ENCODE results near the gene NEBL. TPM values are rescaled to one million over a fixed set of nuclear protein-coding genes. Genes with fewer than 3 reads are reported as not detected.

The NEBL gene
- total and polyA plus RNA-seq, 2 of the 4 experiments (the other 2 are of a cell fraction), result under 0.01 TPM

DNA sequence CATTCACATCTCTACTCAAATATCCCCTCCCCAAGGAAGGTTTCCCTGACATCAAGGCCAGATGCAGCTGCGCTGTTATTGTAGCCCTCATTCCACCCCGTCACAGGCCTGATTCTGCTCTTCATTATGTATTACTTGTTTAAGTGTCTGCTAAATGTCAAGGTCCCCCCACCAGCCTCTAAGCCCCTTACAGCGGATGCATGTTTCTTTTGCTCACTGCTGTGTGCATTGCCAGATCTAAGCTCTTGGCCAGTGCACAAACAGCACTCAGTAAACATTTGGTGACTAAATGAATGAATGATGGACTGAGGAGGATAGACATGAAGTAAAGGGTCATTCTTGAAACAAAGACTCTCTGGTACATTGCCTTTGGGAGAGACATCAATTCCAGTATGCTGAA is 90.6 kb downstream of the NEBL start:
- Histone ChIP-seq H3K4me2 (ENCODE audit: low read depth, low read length) (no peak overlapping the region), H3K18ac (ENCODE audit: low read depth, low read length) (no peak overlapping the region), H3K4ac (ENCODE audit: low read depth, low read length) (no peak overlapping the region), H3K9ac (ENCODE audit: low read depth, low read length) (no peak overlapping the region), H2AK9ac (replicated peaks; ENCODE audit: low read depth, low read length, poor library complexity) (no peak overlapping the region), H3K23ac (ENCODE audit: low read depth, low read length) (no peak overlapping the region), H3K4me3 (ENCODE audit: insufficient read depth, low read depth, low read length) (no peak overlapping the region), H3K56ac (ENCODE audit: extremely low read depth, insufficient read depth, low read length) (no peak overlapping the region), H3K27ac (ENCODE audit: insufficient read depth, low read length) (no peak overlapping the region), H2AK5ac (ENCODE audit: low read depth, low read length) (no peak overlapping the region), H3K36me3 (ENCODE audit: control insufficient read depth, insufficient read depth, low read length) (no peaks in the 10 kb centered on the region), H3K79me1 (ENCODE audit: low read depth in 1 of 2, low read length in 2 of 2) (no peaks in the 10 kb centered on the region), H2BK20ac (ENCODE audit: low read depth, low read length) (no peak overlapping the region), H4K5ac (ENCODE audit: low read depth, low read length) (no peak overlapping the region), H2BK120ac (ENCODE audit: low read depth, low read length) (no peak overlapping the region), H3K14ac (replicated peaks; ENCODE audit: low read depth, low read length) (no peak overlapping the region), H2AFZ (replicated peaks; ENCODE audit: low read length, poor library complexity) (no peak overlapping the region), H2BK5ac (ENCODE audit: low read depth, low read length, poor library complexity, severe bottlenecking) (no peak overlapping the region), H2BK15ac (ENCODE audit: low read depth, low read length) (no peak overlapping the region), H3K4me1 (ENCODE audit: control insufficient read depth, insufficient read depth, low read length) (no peaks in the 10 kb centered on the region), H4K20me1 (ENCODE audit: insufficient read depth, low read length) (no peaks in the 10 kb centered on the region), H3K9me1 (ENCODE audit: insufficient read depth, low read length) (no peaks in the 10 kb centered on the region), H3K27me3 (ENCODE audit: control insufficient read depth, insufficient read depth, low read length) (no peaks in the 10 kb centered on the region), H3K9me3 (ENCODE audit: control insufficient read depth, insufficient read depth, low read length) (peaks cover 2% of the 10 kb centered on the region; the same call in 1 of the 2 replicates), H4K8ac (ENCODE audit: low read depth in 2 of 2, low read length in 2 of 2) (no peak overlapping the region), H4K91ac (ENCODE audit: insufficient read depth, low read depth, low read length) (no peak overlapping the region)
- intact Hi-C loops (cut with micrococcal nuclease) (no loop called here), in situ Hi-C loops (cut with MboI; ENCODE audit: low sequenced_read_pairs) (no loop called here), dilution Hi-C loops (cut with HindIII; ENCODE audit: low sequenced_read_pairs, unreplicated experiment) (no loop called here)
- TF ChIP-seq MAFK (IDR thresholded peaks at IDR 0.05; ENCODE audit: low read depth, low read length), result no peak
- TF ChIP-seq, protein P1, sequence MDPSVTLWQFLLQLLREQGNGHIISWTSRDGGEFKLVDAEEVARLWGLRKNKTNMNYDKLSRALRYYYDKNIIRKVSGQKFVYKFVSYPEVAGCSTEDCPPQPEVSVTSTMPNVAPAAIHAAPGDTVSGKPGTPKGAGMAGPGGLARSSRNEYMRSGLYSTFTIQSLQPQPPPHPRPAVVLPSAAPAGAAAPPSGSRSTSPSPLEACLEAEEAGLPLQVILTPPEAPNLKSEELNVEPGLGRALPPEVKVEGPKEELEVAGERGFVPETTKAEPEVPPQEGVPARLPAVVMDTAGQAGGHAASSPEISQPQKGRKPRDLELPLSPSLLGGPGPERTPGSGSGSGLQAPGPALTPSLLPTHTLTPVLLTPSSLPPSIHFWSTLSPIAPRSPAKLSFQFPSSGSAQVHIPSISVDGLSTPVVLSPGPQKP (IDR thresholded peaks at IDR 0.05; ENCODE audit: borderline replicate concordance, low read depth, low read length), result no peak
- TF ChIP-seq POLR2A (IDR thresholded peaks at IDR 0.05; ENCODE audit: low read depth, low read length), result no peak
- no peak for TF ChIP-seq RCOR1 (IDR thresholded peaks at IDR 0.05; ENCODE audit: insufficient replicate concordance, low read length)
- no peak for TF ChIP-seq BHLHE40 (IDR thresholded peaks at IDR 0.05; ENCODE audit: low read depth, low read length)
- TF ChIP-seq RAD21 (IDR thresholded peaks at IDR 0.05; ENCODE audit: low read length), result no peak
- TF ChIP-seq MAZ (IDR thresholded peaks at IDR 0.05; ENCODE audit: borderline replicate concordance, low read depth, low read length), result no peak
- no peak for TF ChIP-seq RFX5 (IDR thresholded peaks at IDR 0.05; ENCODE audit: low read depth, low read length)
- TF ChIP-seq USF2 (IDR thresholded peaks at IDR 0.05; ENCODE audit: low read depth, low read length), result no peak
- no peak for DNase-seq
- CTCF ChIA-PET, result no interaction called here
- WGBS, 2 experiments (ENCODE audit: extremely low coverage in 2 of 2, insufficient read length in 1 of 2), result no CpG with 5 or more reads among the region's 3 CpGs
- BruUV-seq (replicated peaks), result no TSS peak
- POLR2A ChIA-PET (ENCODE audit: unreplicated experiment), result no interaction called here
- no peak for ATAC-seq (ENCODE audit: low read depth)

All from IMR-90 (cell line).